Cerebellar nuclear complex (tissue), 1 donor: ENCODE measurements around the gene GRK1.

Source experiments
- DNase-seq, 2 experiments: peaks; one replicate each; lab custom pipeline; 2025; lab: John Stamatoyannopoulos, UW

The GRK1 gene

GRCh38 chr13:113650275-113650674 lies 16.7 kb upstream of the GRK1 start:
- no peak for DNase-seq

GRCh38 chr13:113650731-113651148 lies 16.3 kb upstream of the GRK1 start:
- DNase-seq: no peak

GRCh38 chr13:113651511-113652403 lies 15.3 kb upstream of the GRK1 start:
- DNase-seq: no peak

GRCh38 chr13:113652404-113653263 lies 14.4 kb upstream of the GRK1 start:
- no peak for DNase-seq

- no peak for DNase-seq
These were observed 13.5 kb upstream of the GRK1 start for GRCh38 chr13:113653264-113654174.

GRCh38 chr13:113654175-113654560 lies 12.9 kb upstream of the GRK1 start:
- no peak for DNase-seq

GRCh38 chr13:113654591-113655345 lies 12.3 kb upstream of the GRK1 start:
- no peak for DNase-seq

GRCh38 chr13:113655346-113656002 lies 11.5 kb upstream of the GRK1 start:
- no peak for DNase-seq

GRCh38 chr13:113656003-113656588 lies 10.9 kb upstream of the GRK1 start:
- no peak for DNase-seq

GRCh38 chr13:113656831-113657671 lies 10.0 kb upstream of the GRK1 start:
- no peak for DNase-seq

- DNase-seq: no peak
These were observed 8.9 kb upstream of the GRK1 start, which contains the start of gene ATP4B for GRCh38 chr13:113657851-113658741. Gene ATP4B, minus strand, starts transcription at chr13:113658198. Its CDS starts 54 bp downstream, at chr13:113658144.

- DNase-seq: no peak
These were observed 8.2 kb upstream of the GRK1 start for GRCh38 chr13:113658836-113659235.

GRCh38 chr13:113659337-113659736 lies 7.7 kb upstream of the GRK1 start:
- no peak for DNase-seq

GRCh38 chr13:113660066-113660465 lies 7.0 kb upstream of the GRK1 start:
- no peak for DNase-seq

GRCh38 chr13:113661509-113661908 lies 5.5 kb upstream of the GRK1 start:
- no peak for DNase-seq

GRCh38 chr13:113663934-113664333 lies 3.1 kb upstream of the GRK1 start:
- no peak for DNase-seq

GRCh38 chr13:113664751-113665596 lies 2.0 kb upstream of the GRK1 start:
- DNase-seq: no peak
